Measurements from ENCODE around the gene COL28A1. TPM values are rescaled to one million over a fixed set of nuclear protein-coding genes. Genes with fewer than 3 reads are reported as not detected.

The COL28A1 gene
- total and polyA plus RNA-seq, 12 donors, result 0.66 to 16.0 (median 2.8) TPM

- no peak for DNase-seq
- whole genome bisulfite sequencing, 4 donors, result 74 to 92% (median 82%) methylated on average over 3 of the region's 3 CpGs
- no peak overlapping the region for H3K27ac ChIP-seq
- H3K36me3 ChIP-seq (replicated peaks in 1 of 2), result no peaks in the 10 kb centered on the region
- H3K4me3 ChIP-seq, result no peak overlapping the region
- intact Hi-C loops (cut with DNase I), result no loop called here
- no peaks in the 10 kb centered on the region for H3K4me1 ChIP-seq (replicated peaks in 1 of 2)
- no peak for TF ChIP-seq POLR2A (IDR thresholded peaks at IDR 0.05)
- no peak for TF ChIP-seq CTCF (IDR thresholded peaks at IDR 0.05)
- H3K27me3 ChIP-seq, result no peaks in the 10 kb centered on the region
- no peaks in the 10 kb centered on the region for H3K9me3 ChIP-seq (replicated peaks in 1 of 3)
Observed at GRCh38 chr7:7417851-7418250, 117.8 kb downstream of the COL28A1 start.

GRCh38 chr7:7417414-7417813 lies 118.3 kb downstream of the COL28A1 start:
- no peaks in the 10 kb centered on the region for H3K27me3 ChIP-seq
- intact Hi-C loops (cut with DNase I), result no loop called here
- no peak overlapping the region for H3K27ac ChIP-seq
- H3K9me3 ChIP-seq (replicated peaks in 1 of 3), result no peaks in the 10 kb centered on the region
- no peak overlapping the region for H3K4me3 ChIP-seq
- H3K4me1 ChIP-seq (replicated peaks in 1 of 2), result no peaks in the 10 kb centered on the region
- no peaks in the 10 kb centered on the region for H3K36me3 ChIP-seq (replicated peaks in 1 of 2)
- TF ChIP-seq CTCF (IDR thresholded peaks at IDR 0.05), result no peak
- TF ChIP-seq POLR2A (IDR thresholded peaks at IDR 0.05), result no peak
- 72 to 84% (median 79%) methylated on average over 2 of the region's 2 CpGs for WGBS, 4 donors
- no peak for DNase-seq

- no peak for TF ChIP-seq POLR2A (IDR thresholded peaks at IDR 0.05)
- intact Hi-C loops (cut with DNase I), result no loop called here
- Histone ChIP-seq H3K4me3 (no peak overlapping the region), H3K9me3 (replicated peaks in 1 of 3) (no peaks in the 10 kb centered on the region), H3K36me3 (replicated peaks in 1 of 2) (no peaks in the 10 kb centered on the region), H3K27ac (no peak overlapping the region), H3K4me1 (replicated peaks in 1 of 2) (no peaks in the 10 kb centered on the region), H3K27me3 (no peaks in the 10 kb centered on the region)
- no peak for DNase-seq
- WGBS, 4 donors, result 60 to 66% (median 65%) methylated on average over 6 of the region's 6 CpGs
Observed at GRCh38 chr7:7416031-7416858, 119.4 kb downstream of the COL28A1 start.

GRCh38 chr7:7414791-7415603 lies 120.7 kb downstream of the COL28A1 start:
- WGBS, 4 donors, result 90 to 95% (median 94%) methylated on average over 7 of the region's 7 CpGs
- H3K4me3 ChIP-seq, result no peak overlapping the region
- H3K36me3 ChIP-seq (replicated peaks in 1 of 2), result no peaks in the 10 kb centered on the region
- no peaks in the 10 kb centered on the region for H3K9me3 ChIP-seq (replicated peaks in 1 of 3)
- intact Hi-C loops (cut with DNase I), result no loop called here
- no peak for DNase-seq
- no peak overlapping the region for H3K27ac ChIP-seq
- no peaks in the 10 kb centered on the region for H3K27me3 ChIP-seq
- TF ChIP-seq CTCF (IDR thresholded peaks at IDR 0.05), result no peak
- no peak for TF ChIP-seq POLR2A (IDR thresholded peaks at IDR 0.05)
- no peaks in the 10 kb centered on the region for H3K4me1 ChIP-seq (replicated peaks in 1 of 2)

All from adrenal gland (tissue), 12 donors.